ENCODE data around the gene PDK1. TPM values are rescaled to one million over a fixed set of nuclear protein-coding genes. Genes with fewer than 3 reads are reported as not detected.
"Not testable (repeated sequence)": the region's sequence is repeated elsewhere in the genome, so short reads cannot be mapped to it uniquely, and the experiment has no call there.

PDK1 gene
- total RNA-seq, 1 donor from 2014 or later = 14.8 TPM

GRCh38 chr2:172578860-172579512 lies 23.1 kb downstream of the PDK1 start:
- no peak overlapping the region for H3K27ac Mint-ChIP-seq
- no peak for TF ChIP-seq CTCF (IDR thresholded peaks at IDR 0.05)
- DNase-seq = no peak
- H3K4me3 Mint-ChIP-seq = no peak overlapping the region
- H3K36me3 Mint-ChIP-seq (ENCODE audit: low read depth) = peaks cover 73% of the 10 kb centered on the region
- H3K9me3 Mint-ChIP-seq = peaks cover 27% of the 10 kb centered on the region
- H3K27me3 Mint-ChIP-seq = no peaks in the 10 kb centered on the region
- CTCF ChIA-PET = no interaction called here
- POLR2A ChIA-PET = no interaction called here
- no peak for ATAC-seq (ENCODE audit: low read depth)
- peaks cover 6% of the 10 kb centered on the region for H3K4me1 Mint-ChIP-seq
- intact Hi-C loops (cut with micrococcal nuclease) = no loop called here

GRCh38 chr2:172580544-172580943 lies 24.7 kb downstream of the PDK1 start:
- H3K9me3 Mint-ChIP-seq = peaks cover 18% of the 10 kb centered on the region
- intact Hi-C loops (cut with micrococcal nuclease) = no loop called here
- ChIA-PET CTCF (no interaction called here), POLR2A (no interaction called here)
- no peak for DNase-seq
- peaks cover 6% of the 10 kb centered on the region for H3K4me1 Mint-ChIP-seq
- no peak for TF ChIP-seq CTCF (IDR thresholded peaks at IDR 0.05)
- H3K27me3 Mint-ChIP-seq = no peaks in the 10 kb centered on the region
- H3K36me3 Mint-ChIP-seq (ENCODE audit: low read depth) = peaks cover 61% of the 10 kb centered on the region
- H3K27ac Mint-ChIP-seq = no peak overlapping the region
- no peak overlapping the region for H3K4me3 Mint-ChIP-seq
- no peak for ATAC-seq (ENCODE audit: low read depth)

GRCh38 chr2:172582656-172583055 lies 26.8 kb downstream of the PDK1 start:
- peaks cover 65% of the 10 kb centered on the region for H3K36me3 Mint-ChIP-seq (ENCODE audit: low read depth)
- CTCF ChIA-PET = no interaction called here
- intact Hi-C loops (cut with micrococcal nuclease) = no loop called here
- no peak for ATAC-seq (ENCODE audit: low read depth)
- H3K4me3 Mint-ChIP-seq = no peak overlapping the region
- POLR2A ChIA-PET = no interaction called here
- TF ChIP-seq CTCF (IDR thresholded peaks at IDR 0.05) = no peak
- H3K27me3 Mint-ChIP-seq = no peaks in the 10 kb centered on the region
- H3K4me1 Mint-ChIP-seq = peaks cover 6% of the 10 kb centered on the region
- H3K9me3 Mint-ChIP-seq = peaks cover 11% of the 10 kb centered on the region
- H3K27ac Mint-ChIP-seq = no peak overlapping the region
- DNase-seq = no peak

- peaks cover 72% of the 10 kb centered on the region for H3K36me3 Mint-ChIP-seq (ENCODE audit: low read depth)
- peaks cover 6% of the 10 kb centered on the region for H3K4me1 Mint-ChIP-seq
- no peak for TF ChIP-seq CTCF (IDR thresholded peaks at IDR 0.05)
- no peaks in the 10 kb centered on the region for H3K27me3 Mint-ChIP-seq
- ChIA-PET POLR2A (no interaction called here), CTCF (no interaction called here)
- no peaks in the 10 kb centered on the region for H3K9me3 Mint-ChIP-seq
- ATAC-seq (ENCODE audit: low read depth) (no peak), DNase-seq (no peak)
- no peak overlapping the region for H3K27ac Mint-ChIP-seq
- H3K4me3 Mint-ChIP-seq = no peak overlapping the region
- intact Hi-C loops (cut with micrococcal nuclease) = no loop called here
Measured at GRCh38 chr2:172586245-172586891, 30.5 kb downstream of the PDK1 start.

GRCh38 chr2:172587231-172587630 lies 31.3 kb downstream of the PDK1 start:
- H3K27ac Mint-ChIP-seq; ATAC-seq (ENCODE audit: low read depth); H3K9me3 Mint-ChIP-seq; DNase-seq; H3K27me3 Mint-ChIP-seq; intact Hi-C loops (cut with micrococcal nuclease); CTCF ChIA-PET; H3K4me1 Mint-ChIP-seq; POLR2A ChIA-PET; H3K4me3 Mint-ChIP-seq: not testable (repeated sequence)
- peaks cover 73% of the 10 kb centered on the region for H3K36me3 Mint-ChIP-seq (ENCODE audit: low read depth)
